ENCODE data around the gene FGB.

The FGB gene

DNA sequence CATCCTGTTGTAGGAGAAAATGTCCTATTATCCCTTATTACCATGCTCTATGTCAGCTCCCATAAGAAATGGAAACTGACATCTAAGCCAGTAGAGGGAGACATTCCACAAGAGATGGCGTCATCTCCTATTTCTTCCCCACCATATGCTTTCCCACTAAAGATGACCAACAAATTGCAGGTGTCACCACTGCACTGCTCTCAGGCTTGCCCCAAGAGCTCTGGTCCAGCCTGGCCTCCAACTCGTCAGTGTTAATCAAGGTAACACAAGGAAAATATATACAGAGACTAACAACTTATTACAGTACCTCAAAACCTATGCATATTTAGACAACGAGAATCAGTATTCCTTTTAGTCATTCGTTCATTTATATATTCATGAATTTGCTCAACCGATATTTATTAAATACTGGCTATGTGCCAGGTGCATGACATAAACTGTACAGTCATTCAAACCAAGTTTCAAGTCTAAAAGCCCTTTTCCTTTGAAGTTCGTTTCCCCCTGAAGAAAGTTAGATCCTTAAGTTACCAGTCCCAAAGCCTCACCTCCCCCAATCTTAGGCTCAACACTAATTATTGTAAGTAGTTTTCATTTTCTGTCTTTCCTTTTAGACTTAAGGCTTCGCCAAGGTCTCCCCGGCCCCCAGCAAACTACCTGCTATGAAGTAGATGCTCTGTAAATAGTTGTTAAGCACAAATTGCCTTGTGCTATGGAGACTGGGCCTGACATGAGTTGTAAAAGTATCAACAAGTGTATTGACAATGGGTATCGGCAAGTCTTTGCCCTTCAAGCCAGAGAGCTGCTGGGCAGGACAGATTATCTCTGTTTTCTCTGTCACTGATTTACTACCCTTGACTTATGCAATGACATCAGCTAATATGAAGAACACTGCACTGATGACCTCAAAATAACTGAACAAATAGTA is 3.1 kb upstream of the FGB start:
- Histone ChIP-seq H3K27ac (no peak overlapping the region), H3K9me3 (ENCODE audit: severe bottlenecking) (no peaks in the 10 kb centered on the region), H3K4me3 (ENCODE audit: low read depth, low read length) (no peak overlapping the region), H3K36me3 (no peaks in the 10 kb centered on the region), H3K27me3 (ENCODE audit: insufficient read depth, low read depth, severe bottlenecking) (no peaks in the 10 kb centered on the region)
- DNase-seq, result peak; percentile 35
- TF ChIP-seq, protein P1, sequence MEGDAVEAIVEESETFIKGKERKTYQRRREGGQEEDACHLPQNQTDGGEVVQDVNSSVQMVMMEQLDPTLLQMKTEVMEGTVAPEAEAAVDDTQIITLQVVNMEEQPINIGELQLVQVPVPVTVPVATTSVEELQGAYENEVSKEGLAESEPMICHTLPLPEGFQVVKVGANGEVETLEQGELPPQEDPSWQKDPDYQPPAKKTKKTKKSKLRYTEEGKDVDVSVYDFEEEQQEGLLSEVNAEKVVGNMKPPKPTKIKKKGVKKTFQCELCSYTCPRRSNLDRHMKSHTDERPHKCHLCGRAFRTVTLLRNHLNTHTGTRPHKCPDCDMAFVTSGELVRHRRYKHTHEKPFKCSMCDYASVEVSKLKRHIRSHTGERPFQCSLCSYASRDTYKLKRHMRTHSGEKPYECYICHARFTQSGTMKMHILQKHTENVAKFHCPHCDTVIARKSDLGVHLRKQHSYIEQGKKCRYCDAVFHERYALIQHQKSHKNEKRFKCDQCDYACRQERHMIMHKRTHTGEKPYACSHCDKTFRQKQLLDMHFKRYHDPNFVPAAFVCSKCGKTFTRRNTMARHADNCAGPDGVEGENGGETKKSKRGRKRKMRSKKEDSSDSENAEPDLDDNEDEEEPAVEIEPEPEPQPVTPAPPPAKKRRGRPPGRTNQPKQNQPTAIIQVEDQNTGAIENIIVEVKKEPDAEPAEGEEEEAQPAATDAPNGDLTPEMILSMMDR (IDR thresholded peaks at IDR 0.05; ENCODE audit: low read depth, low read length), result peak; percentile 73

DNA sequence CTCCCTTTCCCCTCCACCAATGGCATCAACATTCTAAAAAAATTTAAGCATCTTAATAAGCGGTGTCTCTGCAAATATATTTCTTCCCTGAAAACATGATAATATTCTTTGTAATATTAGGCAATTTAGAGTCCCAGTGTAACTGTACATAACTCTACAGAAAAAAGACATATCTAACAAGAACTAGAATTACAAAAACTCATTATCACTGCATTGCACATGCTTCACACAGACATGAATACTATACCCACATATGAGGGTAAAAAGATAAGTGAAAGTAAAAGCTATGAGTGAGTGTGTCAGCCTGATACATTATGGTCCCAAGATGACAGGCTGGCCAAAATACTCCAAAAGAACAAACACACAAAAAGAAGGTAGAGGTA is 2.4 kb upstream of the FGB start:
- DNase-seq, result no peak
- Histone ChIP-seq H3K27me3 (ENCODE audit: insufficient read depth, low read depth, severe bottlenecking) (no peaks in the 10 kb centered on the region), H3K9me3 (ENCODE audit: severe bottlenecking) (no peaks in the 10 kb centered on the region), H3K4me3 (ENCODE audit: low read depth, low read length) (no peak overlapping the region), H3K36me3 (no peaks in the 10 kb centered on the region), H3K27ac (no peak overlapping the region)
- TF ChIP-seq, protein P1 (IDR thresholded peaks at IDR 0.05; ENCODE audit: low read depth, low read length), result no peak

DNA sequence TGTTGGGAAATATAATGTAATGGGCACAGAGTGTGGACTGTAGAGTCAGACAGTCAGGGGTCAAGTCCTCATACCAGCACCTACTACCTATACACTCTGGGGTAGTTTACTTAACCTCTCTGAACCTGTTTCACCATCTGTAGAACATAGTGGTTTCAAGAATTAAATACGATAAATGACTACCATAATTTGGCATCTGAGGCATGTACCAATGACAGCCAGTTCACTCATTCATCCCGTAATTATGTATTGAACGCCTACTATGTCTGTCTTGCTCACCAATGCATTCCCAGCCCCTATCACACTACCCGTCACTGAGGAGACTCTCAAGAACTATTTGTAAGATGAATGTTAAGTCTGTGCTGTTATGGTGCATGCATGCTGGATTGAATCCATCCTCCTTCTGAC is 2.0 kb upstream of the FGB start:
- H3K27me3 ChIP-seq (ENCODE audit: insufficient read depth, low read depth, severe bottlenecking), result no peaks in the 10 kb centered on the region
- no peak for DNase-seq
- TF ChIP-seq, protein P1 (IDR thresholded peaks at IDR 0.05; ENCODE audit: low read depth, low read length), result no peak
- no peaks in the 10 kb centered on the region for H3K9me3 ChIP-seq (ENCODE audit: severe bottlenecking)
- no peaks in the 10 kb centered on the region for H3K36me3 ChIP-seq
- H3K27ac ChIP-seq, result no peak overlapping the region
- no peak overlapping the region for H3K4me3 ChIP-seq (ENCODE audit: low read depth, low read length)

DNA sequence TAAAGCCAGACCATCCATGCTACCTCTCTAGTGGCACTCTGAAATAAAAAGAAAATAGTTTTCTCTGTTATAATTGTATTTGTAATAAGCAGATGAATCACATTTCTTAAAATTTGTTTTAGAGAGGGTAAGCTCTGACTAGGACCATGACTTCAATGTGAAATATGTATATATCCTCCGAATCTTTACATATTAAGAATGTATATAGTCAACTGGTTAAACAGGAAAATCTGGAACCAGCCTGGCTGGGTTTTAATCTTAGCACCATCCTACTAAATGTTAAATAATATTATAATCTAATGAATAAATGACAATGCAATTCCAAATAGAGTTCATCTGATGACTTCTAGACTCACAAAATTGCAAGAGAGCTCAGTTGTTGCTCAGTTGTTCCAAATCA is 1.5 kb downstream of the FGB start:
- Histone ChIP-seq H3K36me3 (no peaks in the 10 kb centered on the region), H3K9me3 (ENCODE audit: severe bottlenecking) (no peaks in the 10 kb centered on the region), H3K4me3 (ENCODE audit: low read depth, low read length) (no peak overlapping the region), H3K27me3 (ENCODE audit: insufficient read depth, low read depth, severe bottlenecking) (no peaks in the 10 kb centered on the region), H3K27ac (no peak overlapping the region)
- TF ChIP-seq, protein P1 (IDR thresholded peaks at IDR 0.05; ENCODE audit: low read depth, low read length), result no peak
- no peak for DNase-seq

DNA sequence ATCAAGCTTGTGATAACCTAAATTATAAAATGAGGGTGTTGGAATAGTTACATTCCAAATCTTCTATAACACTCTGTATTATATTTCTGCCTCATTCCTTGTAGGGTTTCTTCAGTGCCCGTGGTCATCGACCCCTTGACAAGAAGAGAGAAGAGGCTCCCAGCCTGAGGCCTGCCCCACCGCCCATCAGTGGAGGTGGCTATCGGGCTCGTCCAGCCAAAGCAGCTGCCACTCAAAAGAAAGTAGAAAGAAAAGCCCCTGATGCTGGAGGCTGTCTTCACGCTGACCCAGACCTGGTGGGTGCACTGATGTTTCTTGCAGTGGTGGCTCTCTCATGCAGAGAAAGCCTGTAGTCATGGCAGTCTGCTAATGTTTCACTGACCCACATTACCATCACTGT is 2.9 kb downstream of the FGB start:
- no peak overlapping the region for H3K27ac ChIP-seq
- TF ChIP-seq, protein P1 (IDR thresholded peaks at IDR 0.05; ENCODE audit: low read depth, low read length), result no peak
- H3K4me3 ChIP-seq (ENCODE audit: low read depth, low read length), result no peak overlapping the region
- no peaks in the 10 kb centered on the region for H3K9me3 ChIP-seq (ENCODE audit: severe bottlenecking)
- H3K27me3 ChIP-seq (ENCODE audit: insufficient read depth, low read depth, severe bottlenecking), result no peaks in the 10 kb centered on the region
- no peaks in the 10 kb centered on the region for H3K36me3 ChIP-seq
- no peak for DNase-seq

All from WERI-Rb-1 (cell line).